Measurements from ENCODE around the gene INTS11. TPM values are rescaled to one million over a fixed set of nuclear protein-coding genes. Genes with fewer than 3 reads are reported as not detected.
"Not testable (repeated sequence)": the region's sequence is repeated elsewhere in the genome, so short reads cannot be mapped to it uniquely, and the experiment has no call there.

The INTS11 gene
- total RNA-seq = 100 to 1,000 TPM; 120 to 134 TPM

DNA sequence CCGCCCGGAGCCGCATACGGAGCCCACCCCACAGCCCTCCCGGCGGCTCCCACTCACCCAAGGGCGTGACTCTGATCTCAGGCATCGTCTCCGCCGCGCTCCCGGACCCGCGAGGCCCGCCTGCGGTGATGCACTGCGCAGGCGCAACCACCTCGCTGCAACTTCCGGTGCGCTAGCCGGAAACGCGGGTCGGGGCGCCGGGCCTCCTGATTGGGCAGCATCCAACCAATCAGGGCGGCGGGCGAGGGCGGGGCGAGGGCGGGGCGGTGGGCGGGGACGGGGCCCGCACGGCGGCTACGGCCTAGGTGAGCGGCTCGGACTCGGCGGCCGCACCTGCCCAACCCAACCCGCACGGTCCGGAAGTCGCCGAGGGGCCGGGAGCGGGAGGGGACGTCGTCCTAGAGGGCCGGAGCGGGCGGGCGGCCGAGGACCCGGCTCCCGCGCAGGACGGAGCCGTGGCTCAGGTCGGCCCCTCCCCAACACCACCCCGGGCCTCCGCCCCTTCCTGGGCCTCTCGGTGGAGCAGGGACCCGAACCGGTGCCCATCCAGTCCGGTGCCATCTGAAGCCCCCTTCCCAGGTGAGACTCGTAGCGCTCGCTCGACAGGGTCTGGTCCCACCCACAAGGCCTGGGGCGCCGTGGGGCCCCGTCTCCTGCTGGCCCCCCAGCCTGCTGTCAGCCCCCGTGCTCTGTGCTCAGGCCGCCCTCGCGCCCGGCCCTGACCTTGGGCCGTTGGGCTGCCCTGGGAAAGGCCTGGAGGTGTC, at the start of gene INTS11, which contains the start of gene CPTP:
Gene INTS11 (minus strand): TSS at position 137 of the 764 bp plus-strand sequence. CDS start 52 bp downstream, at position 85.
Gene CPTP (plus strand): TSS at position 279 of the 764 bp plus-strand sequence. CDS start 2,109 bp downstream, outside the sequence.
- ChIA-PET POLR2A (interaction anchor here (0.6 kb wide), 1 partner anchor 378 kb away, joined by 3 read pairs; no protein-coding TSS in a partner anchor), CTCF (no interaction called here)
- Mint-ChIP-seq H3K4me1 (ENCODE audit: low read depth) (peaks cover 38% of the 10 kb centered on the region), H3K27ac (peak within 1 kb of the TSS; percentile 93), H3K27me3 (ENCODE audit: low read depth) (no peaks in the 10 kb centered on the region), H3K4me3 (peak within 1 kb of the TSS; percentile 87), H3K9me3 (ENCODE audit: insufficient read depth) (no peaks in the 10 kb centered on the region), H3K36me3 (ENCODE audit: low read depth) (peaks cover 8% of the 10 kb centered on the region)
- ATAC-seq (peak; percentile 88), DNase-seq (peak; percentile 97)

DNA sequence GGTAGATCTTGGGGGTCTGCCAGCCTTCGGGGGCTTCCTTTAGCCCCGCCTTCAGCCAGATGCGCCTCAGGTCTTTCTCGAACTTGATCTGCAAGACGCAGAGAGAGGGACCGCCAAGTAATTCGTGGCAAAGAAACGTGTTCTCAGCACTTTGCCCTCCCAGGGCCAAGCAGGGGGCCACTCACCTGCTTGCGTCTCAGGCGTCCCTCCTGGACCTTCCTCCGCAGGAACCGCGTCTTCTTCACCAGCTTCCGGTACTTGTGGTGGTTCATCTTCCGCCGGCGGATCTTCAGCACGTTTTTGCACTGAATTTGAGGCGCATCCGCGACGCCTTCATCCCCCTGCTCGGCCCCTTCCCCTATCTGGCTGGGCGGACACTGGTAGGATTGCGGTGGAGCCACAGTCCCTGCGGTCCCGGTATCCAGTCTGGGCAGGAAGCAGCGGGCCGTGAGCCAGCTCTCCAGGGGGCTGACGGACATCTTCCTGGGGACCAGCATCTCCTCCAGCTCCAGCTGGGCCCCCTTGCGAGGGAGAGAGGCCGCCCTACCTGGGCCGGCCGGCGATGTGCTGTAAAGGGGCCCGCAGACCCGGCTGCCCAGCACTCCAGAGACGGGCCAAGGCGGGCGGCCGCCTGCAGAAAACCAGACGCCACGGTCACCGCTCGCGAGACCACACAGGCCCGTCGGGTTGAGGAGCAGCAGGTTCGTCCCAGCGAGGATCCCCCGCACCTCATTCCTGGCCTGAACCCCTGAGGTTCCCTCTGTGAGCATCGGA, 49.5 kb upstream of the INTS11 start:
- ChIA-PET CTCF (interaction anchor here (1.4 to 2.5 kb wide), 4 partner anchors 24 to 69 kb away, joined by 6 to 8 read pairs (median 8); partner anchors contain the start of genes CCNL2 and DVL1), POLR2A (interaction anchor here (0.8 to 4.4 kb wide), 3 partner anchors 14 to 252 kb away, joined by 3 to 41 read pairs (median 4); partner anchors contain the start of gene CCNL2)
- peak overlapping the region; percentile 98 for H3K27ac Mint-ChIP-seq
- ATAC-seq (no peak), DNase-seq (no peak)
- H3K27me3 Mint-ChIP-seq (ENCODE audit: low read depth) = no peaks in the 10 kb centered on the region
- H3K36me3 Mint-ChIP-seq (ENCODE audit: low read depth) = peaks cover 15% of the 10 kb centered on the region
- no peaks in the 10 kb centered on the region for H3K9me3 Mint-ChIP-seq (ENCODE audit: insufficient read depth)
- H3K4me1 Mint-ChIP-seq (ENCODE audit: low read depth) = peaks cover 40% of the 10 kb centered on the region
- H3K4me3 Mint-ChIP-seq = peak overlapping the region; percentile 90

DNA sequence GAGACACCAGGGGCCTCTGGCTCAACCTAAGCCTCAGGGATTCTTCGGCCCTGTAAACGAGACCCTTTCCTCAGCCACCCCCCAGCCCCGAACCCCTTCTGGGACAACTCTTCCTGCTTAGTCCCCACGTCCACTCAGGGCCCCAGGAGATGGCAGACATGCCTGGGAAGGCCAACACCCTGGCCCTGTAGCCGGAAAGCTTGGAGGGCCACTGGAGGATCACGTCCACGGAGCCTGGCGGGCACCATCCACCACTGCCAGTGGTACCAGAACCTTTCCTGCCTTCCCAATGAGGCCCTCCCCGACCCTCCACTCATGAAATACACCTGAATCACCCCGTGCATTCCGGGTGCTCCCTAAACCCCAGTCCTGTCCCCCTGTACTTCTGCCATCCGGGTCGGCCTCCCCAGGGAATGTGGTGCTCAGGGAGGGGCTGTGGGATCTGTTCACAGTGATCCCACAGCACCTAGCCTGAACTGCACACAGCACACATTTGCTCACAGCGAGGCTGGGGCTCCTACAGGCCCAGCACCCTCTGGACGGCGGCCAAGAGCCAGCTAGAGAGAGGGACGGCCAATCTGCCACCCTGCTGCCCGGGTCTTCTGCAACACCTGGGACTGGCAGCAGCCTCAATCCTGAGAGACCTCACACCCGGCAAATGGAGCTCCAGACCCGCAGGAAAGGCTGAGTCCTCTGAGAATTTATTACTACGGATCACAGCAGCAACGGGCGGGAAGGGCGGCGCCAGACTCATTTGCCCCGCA, 48.8 kb upstream of the INTS11 start:
- peak overlapping the region; percentile 90 for H3K4me3 Mint-ChIP-seq
- no peaks in the 10 kb centered on the region for H3K9me3 Mint-ChIP-seq (ENCODE audit: insufficient read depth)
- peaks cover 15% of the 10 kb centered on the region for H3K36me3 Mint-ChIP-seq (ENCODE audit: low read depth)
- H3K4me1 Mint-ChIP-seq (ENCODE audit: low read depth) = peaks cover 40% of the 10 kb centered on the region
- DNase-seq (no peak), ATAC-seq (no peak)
- ChIA-PET POLR2A (interaction anchor here (0.6 to 0.9 kb wide), 3 partner anchors 26 to 251 kb away, joined by 3 read pairs; partner anchors contain the start of gene CCNL2), CTCF (interaction anchor here (0.7 to 1.6 kb wide), 8 partner anchors 15 to 341 kb away, joined by 3 to 8 read pairs (median 4); partner anchors contain the start of gene TAS1R3)
- H3K27me3 Mint-ChIP-seq (ENCODE audit: low read depth) = no peaks in the 10 kb centered on the region
- peak overlapping the region; percentile 30 for H3K27ac Mint-ChIP-seq

DNA sequence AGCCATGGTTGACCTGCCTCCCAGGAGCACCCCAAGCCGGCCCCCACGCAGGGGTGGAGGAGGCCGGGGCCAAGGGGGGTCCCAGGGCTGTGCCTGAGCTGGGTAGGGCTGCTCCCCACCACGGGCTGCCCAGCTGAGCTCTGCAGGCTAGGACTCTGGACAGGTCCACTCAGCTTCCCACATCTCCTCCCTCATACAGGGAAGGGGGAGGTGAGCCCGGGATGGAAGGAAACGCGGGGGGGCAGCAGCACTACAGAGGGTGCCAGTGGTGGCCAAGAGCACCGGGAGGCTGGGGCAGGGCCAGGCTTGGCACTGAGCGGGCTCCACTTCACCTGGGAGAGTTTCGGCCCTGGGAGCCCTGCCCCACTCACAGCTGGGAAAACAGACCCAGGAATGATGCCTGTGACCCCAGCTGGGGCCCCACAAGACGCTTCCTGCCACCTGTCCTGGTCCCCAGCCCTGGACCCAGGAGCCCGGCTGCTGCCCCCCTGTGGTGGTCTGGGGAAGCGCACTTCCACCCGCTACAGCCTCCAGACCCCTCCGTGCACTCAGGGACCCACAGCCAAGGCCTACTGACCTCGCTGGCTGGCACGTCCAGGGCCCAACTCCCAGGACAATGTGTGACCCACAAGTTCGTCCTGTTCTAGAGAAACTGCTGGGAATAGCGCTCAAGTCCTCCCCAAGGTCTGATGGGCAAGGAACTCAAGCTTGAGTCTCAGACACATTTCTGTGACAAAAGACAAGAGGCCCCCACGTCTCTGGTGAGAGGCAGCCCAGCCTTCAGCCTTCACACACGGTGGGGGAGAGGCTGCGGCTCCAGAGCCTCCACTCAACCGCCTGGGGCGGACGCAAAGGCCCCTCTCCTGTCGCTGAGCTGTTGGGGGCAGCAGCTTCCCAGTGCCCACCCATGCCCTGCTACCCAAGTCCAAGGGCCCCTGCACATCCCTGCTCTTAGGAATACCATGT, 47.6 kb upstream of the INTS11 start:
- ChIA-PET POLR2A (interaction anchor here (0.6 to 1.2 kb wide), 4 partner anchors 18 to 45 kb away, joined by 3 read pairs; partner anchors contain the start of gene CCNL2), CTCF (interaction anchor here (0.6 to 1.9 kb wide), 23 partner anchors 9 to 359 kb away, joined by 3 to 14 read pairs (median 4); partner anchors contain the start of genes CCNL2, DVL1, ISG15 and TAS1R3)

DNA sequence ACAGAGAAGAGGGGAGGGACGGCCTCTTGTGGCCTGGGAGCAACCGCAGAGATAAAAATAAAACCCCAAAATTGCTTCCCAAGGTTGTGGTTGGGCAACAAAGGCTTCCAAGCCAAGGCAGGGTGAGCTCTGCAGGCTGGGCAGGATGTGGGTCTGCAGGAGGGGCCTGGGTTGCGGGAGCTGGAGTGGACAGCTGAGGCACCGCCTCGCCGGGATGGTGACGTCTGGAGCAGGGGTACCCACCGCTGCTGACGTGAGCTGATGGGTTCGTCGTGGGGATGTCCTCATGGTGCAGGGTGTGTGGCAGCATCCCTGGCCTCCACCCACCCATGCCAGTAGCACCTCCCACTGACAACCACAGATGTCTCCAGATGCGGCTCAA, 46.9 kb upstream of the INTS11 start:
- Mint-ChIP-seq H3K27me3 (ENCODE audit: low read depth) (no peaks in the 10 kb centered on the region), H3K36me3 (ENCODE audit: low read depth) (peaks cover 15% of the 10 kb centered on the region), H3K4me3 (peak overlapping the region; percentile 32), H3K4me1 (ENCODE audit: low read depth) (peaks cover 38% of the 10 kb centered on the region), H3K27ac (peak overlapping the region; percentile 62), H3K9me3 (ENCODE audit: insufficient read depth) (no peaks in the 10 kb centered on the region)
- peak; percentile 83 for DNase-seq
- ATAC-seq = peak; percentile 33
- POLR2A ChIA-PET = interaction anchor here (1.2 to 1.5 kb wide), 2 partner anchors 17 to 20 kb away, joined by 3 to 4 read pairs; no protein-coding TSS in a partner anchor
- CTCF ChIA-PET = interaction anchor here (0.7 to 1.9 kb wide), 13 partner anchors 9 to 358 kb away, joined by 3 to 14 read pairs (median 4); partner anchors contain the start of genes CCNL2, DVL1, ISG15 and TAS1R3

More for the DNA sequence above, 47.6 kb upstream of the INTS11 start:
- H3K4me3 Mint-ChIP-seq = peak overlapping the region; percentile 58
- H3K4me1 Mint-ChIP-seq (ENCODE audit: low read depth) = peaks cover 40% of the 10 kb centered on the region
- ATAC-seq (peak; percentile 43), DNase-seq (peak; percentile 85)
- peak overlapping the region; percentile 62 for H3K27ac Mint-ChIP-seq
- H3K9me3 Mint-ChIP-seq (ENCODE audit: insufficient read depth) = no peaks in the 10 kb centered on the region
- no peaks in the 10 kb centered on the region for H3K27me3 Mint-ChIP-seq (ENCODE audit: low read depth)
- peaks cover 15% of the 10 kb centered on the region for H3K36me3 Mint-ChIP-seq (ENCODE audit: low read depth)

DNA sequence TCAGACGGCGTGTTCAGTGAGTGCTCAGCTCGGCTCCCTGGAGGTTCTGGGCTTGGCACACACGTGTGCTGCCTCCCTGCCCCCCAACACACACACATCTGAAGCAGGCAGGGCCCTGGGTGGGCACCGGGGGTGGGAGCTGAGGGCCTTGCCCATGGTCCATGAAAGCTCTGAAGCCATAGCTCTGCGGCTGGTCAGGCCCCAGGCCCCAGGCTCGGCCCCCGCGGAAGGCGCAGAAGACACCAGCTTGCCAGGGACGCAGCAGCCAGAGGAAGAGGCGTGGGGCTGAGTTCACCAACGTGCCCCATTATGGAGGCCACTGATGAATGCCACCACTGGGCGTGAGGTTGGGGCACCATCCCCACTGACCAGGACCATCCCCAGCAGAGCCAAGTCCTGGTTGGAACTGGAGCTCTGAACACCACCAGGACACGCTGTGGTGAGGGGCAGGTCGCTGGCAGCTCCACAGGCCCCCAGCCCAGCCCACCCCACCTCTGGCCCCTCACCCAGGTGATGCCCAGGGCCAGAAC, 46.4 kb upstream of the INTS11 start:
- peaks cover 34% of the 10 kb centered on the region for H3K4me1 Mint-ChIP-seq (ENCODE audit: low read depth)
- H3K36me3 Mint-ChIP-seq (ENCODE audit: low read depth) = peaks cover 15% of the 10 kb centered on the region
- ChIA-PET POLR2A (interaction anchor here (1.2 to 1.5 kb wide), 2 partner anchors 17 to 19 kb away, joined by 3 to 4 read pairs; no protein-coding TSS in a partner anchor), CTCF (interaction anchor here (1.0 to 1.9 kb wide), 7 partner anchors 8 to 248 kb away, joined by 3 to 14 read pairs (median 4); partner anchors contain the start of genes CCNL2 and DVL1)
- DNase-seq = no peak
- H3K27me3 Mint-ChIP-seq (ENCODE audit: low read depth) = no peaks in the 10 kb centered on the region
- H3K4me3 Mint-ChIP-seq = no peak overlapping the region
- ATAC-seq = no peak
- no peaks in the 10 kb centered on the region for H3K9me3 Mint-ChIP-seq (ENCODE audit: insufficient read depth)
- H3K27ac Mint-ChIP-seq = no peak overlapping the region

DNA sequence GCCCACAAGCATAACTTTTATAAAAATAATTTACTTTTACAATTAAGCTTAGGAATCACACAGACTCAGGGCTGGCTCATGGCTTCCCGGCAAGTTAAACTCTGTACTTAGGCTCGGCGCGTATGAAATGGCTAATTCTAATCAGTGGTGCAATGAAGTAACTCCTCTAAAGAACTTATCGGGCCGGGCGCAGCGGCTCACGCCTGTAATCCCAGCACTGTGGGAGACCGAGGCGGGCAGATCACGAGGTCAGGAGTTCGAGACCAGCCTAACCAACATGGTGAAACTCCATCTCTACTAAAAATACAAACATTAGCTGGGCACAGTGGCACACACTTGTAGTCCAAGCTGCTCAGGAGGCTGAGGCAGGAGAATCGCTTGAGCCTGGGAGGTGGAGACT, 45.6 kb upstream of the INTS11 start:
- H3K27ac Mint-ChIP-seq; H3K27me3 Mint-ChIP-seq (ENCODE audit: low read depth); DNase-seq; ATAC-seq; H3K9me3 Mint-ChIP-seq (ENCODE audit: insufficient read depth); H3K4me3 Mint-ChIP-seq; CTCF ChIA-PET: not testable (repeated sequence)
- H3K4me1 Mint-ChIP-seq (ENCODE audit: low read depth) = peaks cover 34% of the 10 kb centered on the region
- POLR2A ChIA-PET = interaction anchor here (1.5 kb wide), 1 partner anchor 19 kb away, joined by 4 read pairs; no protein-coding TSS in a partner anchor
- peaks cover 13% of the 10 kb centered on the region for H3K36me3 Mint-ChIP-seq (ENCODE audit: low read depth)

DNA sequence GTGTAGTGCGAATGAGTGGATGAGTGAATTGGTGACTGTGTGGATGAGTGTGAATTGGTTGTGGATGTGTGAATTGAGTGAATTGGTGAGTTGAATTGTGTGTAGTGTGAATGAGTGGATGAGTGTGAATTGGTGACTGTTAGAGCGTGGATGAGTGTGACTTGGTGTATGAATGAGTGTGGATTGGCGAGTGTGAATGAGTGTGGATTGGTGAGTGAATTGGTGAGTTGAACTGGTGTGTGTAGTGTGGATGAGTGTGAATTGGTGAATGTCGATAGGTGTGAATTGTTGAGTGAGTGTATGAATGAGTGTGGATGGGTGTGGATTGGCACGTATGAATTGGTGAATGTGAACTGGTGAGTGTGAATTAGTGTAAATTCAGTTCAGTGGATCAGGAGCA, 42.9 kb upstream of the INTS11 start:
- H3K4me3 Mint-ChIP-seq = no peak overlapping the region
- H3K27ac Mint-ChIP-seq = no peak overlapping the region
- H3K36me3 Mint-ChIP-seq (ENCODE audit: low read depth) = peaks cover 2% of the 10 kb centered on the region
- no peak for DNase-seq
- no peaks in the 10 kb centered on the region for H3K9me3 Mint-ChIP-seq (ENCODE audit: insufficient read depth)
- no peaks in the 10 kb centered on the region for H3K27me3 Mint-ChIP-seq (ENCODE audit: low read depth)
- POLR2A ChIA-PET = no interaction called here
- no peak for ATAC-seq
- H3K4me1 Mint-ChIP-seq (ENCODE audit: low read depth) = peaks cover 16% of the 10 kb centered on the region
- CTCF ChIA-PET = no interaction called here

DNA sequence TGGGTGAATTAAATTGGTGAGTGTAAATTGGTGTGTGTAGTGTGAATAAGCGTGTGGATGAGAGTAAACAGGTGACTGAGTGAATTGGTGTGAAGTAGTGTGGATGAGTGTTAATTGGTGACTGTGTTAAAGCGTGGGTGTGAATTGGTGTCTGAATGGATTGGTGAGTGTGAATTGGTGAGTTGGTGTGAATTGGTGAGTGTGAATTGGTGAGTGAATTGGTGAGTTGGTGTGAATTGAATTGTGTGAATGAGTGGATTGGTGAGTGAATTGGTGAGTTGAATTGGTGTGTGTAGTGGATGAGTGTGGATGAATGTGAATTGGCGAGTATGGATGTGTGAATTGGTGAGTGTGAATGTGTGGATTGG, 42.2 kb upstream of the INTS11 start:
- no peak for ATAC-seq
- ChIA-PET POLR2A (no interaction called here), CTCF (no interaction called here)
- no peak overlapping the region for H3K27ac Mint-ChIP-seq
- H3K27me3 Mint-ChIP-seq (ENCODE audit: low read depth) = peaks cover 5% of the 10 kb centered on the region
- H3K4me3 Mint-ChIP-seq = no peak overlapping the region
- H3K9me3 Mint-ChIP-seq (ENCODE audit: insufficient read depth) = no peaks in the 10 kb centered on the region
- DNase-seq = no peak
- H3K36me3 Mint-ChIP-seq (ENCODE audit: low read depth) = no peaks in the 10 kb centered on the region
- peaks cover 12% of the 10 kb centered on the region for H3K4me1 Mint-ChIP-seq (ENCODE audit: low read depth)
